GM18520 (cell line): Measurements from ENCODE around the gene MASP2.
"Not testable (repeated sequence)": the region's sequence is repeated elsewhere in the genome, so short reads cannot be mapped to it uniquely, and the experiment has no call there.

ENCODE experiments used
- ATAC-seq: cut with Tn5 transposase; IDR thresholded peaks from one replicate; pipeline ENCODE4 v1.9.1; 2021; ENCODE audit not compliant: unreplicated experiment

MASP2 gene

DNA sequence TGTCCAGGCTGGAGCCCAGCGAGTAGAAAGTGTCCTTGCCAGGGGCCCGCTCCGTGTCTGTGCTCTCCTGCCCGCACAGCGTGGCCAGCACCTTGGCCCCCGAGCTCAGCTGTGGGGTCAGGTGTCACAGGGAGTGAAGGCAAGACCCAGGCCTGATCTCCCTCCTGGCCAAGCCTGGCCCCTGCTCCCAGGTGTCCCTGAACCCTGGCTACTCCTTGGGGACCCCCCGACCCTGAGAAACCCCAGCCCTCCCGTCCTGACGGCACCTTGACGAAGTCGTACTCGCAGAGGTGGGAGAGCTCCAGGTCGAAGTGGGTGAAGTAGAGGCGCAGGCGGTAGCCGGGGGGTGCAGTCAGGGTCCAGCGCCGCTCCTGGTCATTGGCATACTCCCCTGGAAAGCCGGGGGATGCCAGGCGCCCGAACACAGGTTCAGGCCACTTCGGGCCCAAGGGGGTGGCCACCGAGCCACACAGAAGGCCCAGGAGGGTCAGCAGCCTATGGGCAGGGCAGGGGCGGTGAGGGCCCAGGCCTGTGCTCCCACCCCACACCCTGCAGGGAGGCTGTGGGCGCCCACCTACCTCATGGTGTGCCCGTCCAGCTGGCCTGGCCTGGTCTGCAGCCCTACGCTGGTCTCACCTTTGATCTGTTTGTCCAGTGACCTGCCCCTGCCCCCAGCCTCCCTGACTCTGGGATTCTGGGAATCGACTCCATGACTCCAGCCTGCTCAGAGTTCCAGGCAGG is at the start of gene MASP2:
Gene MASP2, minus strand, starts transcription at position 615 of the 741 bp plus-strand sequence. Its CDS starts 32 bp downstream, at position 583.
- ATAC-seq = no peak

- ATAC-seq = not testable (repeated sequence)
These were observed 36.7 kb upstream of the MASP2 start for GRCh38 chr1:11083784-11084183.

- no peak for ATAC-seq
These were observed 33.9 kb upstream of the MASP2 start for GRCh38 chr1:11080931-11081330.

DNA sequence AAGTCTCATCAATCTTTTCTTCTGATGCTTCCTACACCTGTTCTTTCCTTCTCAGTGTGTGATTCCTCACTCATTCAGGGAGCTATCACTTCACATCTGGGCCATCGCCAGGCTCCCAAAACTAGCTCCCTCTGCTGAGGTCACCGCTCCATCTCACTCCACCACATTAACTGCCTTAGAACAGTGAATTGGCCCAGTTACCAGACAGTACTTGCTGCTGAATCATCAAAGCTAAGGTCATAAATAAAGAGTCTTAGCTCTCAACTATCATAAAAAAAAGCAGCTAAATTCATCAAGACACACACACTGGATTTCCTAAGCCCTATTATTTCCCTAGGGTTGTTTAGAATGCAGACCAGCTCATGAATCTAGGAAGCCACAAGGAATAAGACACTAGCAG is 31.6 kb upstream of the MASP2 start:
- no peak for ATAC-seq

GRCh38 chr1:11073398-11073797 is 26.4 kb upstream of the MASP2 start:
- ATAC-seq = not testable (repeated sequence)

- ATAC-seq = no peak
These were observed 25.3 kb upstream of the MASP2 start for GRCh38 chr1:11072216-11072917.

- ATAC-seq = no peak
These were observed 24.6 kb upstream of the MASP2 start for GRCh38 chr1:11071463-11072215.

DNA sequence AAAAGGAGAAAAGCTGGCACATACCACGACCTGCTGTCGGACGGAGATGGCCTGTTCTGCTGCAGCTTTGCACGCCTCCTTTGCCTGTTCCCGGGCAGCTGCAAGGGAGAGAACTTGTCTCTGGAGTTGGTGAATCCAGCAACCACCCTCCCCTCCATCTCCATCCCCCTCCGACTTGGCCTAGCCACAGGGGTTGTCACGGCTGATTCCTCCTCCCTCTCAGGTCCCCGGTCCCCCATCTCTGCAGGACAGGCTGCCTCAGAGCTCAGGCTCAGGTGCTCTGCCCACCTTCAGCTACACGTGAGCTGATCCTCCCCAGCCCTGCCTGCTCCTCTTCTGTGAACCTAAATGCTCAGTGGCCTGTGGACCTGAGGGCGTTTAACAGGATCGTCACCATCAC is 23.8 kb upstream of the MASP2 start:
- no peak for ATAC-seq

DNA sequence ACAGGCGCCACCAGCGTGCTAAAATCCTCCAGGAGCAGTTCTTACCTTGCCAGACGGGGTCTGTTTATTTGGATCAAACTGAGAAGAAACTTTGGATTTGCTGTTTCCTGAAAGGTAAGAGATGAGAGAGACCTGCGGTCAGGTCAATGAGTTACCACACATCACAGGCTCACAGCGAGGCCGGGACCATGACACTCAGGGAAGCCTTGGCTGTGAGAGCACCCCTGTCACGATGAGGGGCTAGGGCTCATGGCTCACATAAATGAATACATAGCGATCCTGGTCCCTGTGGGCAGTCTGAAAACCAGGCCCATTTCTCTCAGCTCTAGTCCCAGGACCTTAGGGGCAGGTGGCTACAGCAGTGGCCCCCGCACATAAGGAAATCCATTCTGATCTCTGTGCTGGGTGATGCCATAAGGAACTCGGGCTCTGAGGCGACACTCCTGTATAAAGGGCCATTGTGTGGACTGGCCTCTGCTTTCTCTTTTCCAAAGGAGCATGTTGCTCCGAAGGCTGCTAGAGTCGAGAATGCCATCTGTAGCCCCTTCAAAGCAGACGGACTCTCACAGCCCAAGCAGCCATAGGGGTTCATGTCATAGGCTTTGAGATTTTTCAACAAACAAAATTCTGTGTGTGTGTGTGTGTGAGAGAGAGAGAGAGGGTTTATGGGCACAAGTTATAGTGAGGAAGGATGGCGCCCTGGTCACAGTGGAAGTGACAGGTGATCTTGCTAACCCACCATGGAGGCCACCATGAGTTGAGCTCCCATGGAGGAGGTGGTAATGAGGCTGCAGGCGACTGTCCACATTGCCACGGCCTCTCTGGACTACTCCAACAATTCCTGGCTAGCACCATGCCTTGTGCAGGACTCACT is 21.8 kb upstream of the MASP2 start:
- ATAC-seq = no peak

DNA sequence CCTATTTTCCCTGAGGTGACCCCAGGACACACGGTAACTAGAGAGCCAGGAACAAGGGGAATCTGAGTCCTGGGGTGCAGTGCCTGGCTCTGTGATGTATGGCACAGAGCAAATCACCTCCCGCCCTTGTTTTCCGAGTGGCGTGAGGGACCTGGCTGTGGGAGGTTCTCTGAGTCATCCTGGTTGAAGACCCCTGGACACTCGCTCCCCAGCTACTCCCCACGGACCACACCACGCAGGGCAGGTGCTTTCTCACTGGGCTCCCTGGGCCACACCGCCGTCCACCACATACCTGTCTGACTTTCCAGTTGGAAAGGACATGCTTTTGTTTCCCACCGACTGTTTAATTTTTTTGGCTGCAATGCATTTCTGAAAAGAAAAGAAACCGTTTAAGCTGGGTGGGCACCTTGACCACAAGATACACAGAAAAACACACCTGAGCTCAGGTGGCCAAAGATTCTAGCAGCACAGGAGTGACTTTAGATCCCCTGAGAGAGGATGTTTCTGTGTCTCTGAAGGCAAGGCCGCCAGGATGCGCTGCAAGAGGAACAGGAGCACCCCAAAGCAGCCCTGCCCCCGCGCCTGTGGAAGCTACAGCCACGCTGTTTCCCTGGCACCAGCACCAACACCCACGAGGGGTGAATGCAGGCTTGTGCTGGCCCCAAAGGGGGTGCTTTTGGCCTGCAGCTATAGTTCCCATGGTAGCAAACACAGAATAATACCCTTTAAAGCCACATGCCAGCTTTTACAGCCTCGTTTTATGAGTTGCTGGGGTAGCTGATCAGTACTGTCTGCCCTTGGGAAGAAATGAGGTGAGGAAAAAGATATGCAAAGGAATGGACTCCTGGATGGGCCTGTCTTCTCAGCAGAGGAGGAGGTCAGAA is 20.9 kb upstream of the MASP2 start:
- ATAC-seq = no peak

DNA sequence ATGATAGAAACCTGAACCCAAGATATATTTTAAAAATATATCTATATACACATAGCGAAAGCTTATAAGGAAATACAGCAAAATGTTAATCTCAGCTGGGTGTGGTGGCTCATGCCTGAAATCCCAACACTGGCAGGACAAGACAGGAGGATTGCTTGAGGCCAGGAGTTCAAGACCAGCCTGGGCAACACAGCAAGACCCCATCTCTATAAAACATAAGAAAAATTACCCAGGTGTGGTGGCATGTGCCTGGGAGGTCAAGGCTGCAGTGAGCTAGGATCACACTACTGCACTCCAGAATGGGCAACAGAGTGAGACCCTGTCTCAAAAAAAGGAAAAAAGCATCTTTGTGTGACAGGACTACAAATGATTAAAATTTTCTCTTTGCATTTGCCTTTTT is 18.8 kb upstream of the MASP2 start:
- ATAC-seq = no peak

DNA sequence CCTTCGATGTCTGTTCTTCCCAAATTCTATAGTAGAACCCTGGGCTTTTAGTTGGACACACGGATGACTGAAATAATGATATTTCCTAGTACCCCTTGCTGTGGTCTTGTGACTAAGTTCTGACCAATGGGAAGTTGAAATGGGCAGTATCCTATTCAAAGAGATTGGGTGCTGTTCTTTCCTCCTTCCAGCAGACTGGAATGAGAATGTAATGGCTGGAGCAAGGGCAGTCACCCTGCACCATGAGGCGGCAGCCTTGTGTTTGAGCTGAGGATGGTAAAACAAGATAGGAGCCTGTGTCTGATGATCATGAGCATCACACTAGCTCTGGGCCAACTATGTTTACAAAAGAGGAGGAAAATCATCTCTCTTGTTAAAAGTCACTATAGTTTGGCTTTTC is 17.9 kb upstream of the MASP2 start:
- ATAC-seq = no peak

GRCh38 chr1:11063937-11064537 is 17.0 kb upstream of the MASP2 start:
- ATAC-seq = not testable (repeated sequence)

GRCh38 chr1:11062965-11063401 is 15.9 kb upstream of the MASP2 start:
- ATAC-seq = no peak

- ATAC-seq = no peak
These were observed 14.8 kb upstream of the MASP2 start for GRCh38 chr1:11061652-11062365.

DNA sequence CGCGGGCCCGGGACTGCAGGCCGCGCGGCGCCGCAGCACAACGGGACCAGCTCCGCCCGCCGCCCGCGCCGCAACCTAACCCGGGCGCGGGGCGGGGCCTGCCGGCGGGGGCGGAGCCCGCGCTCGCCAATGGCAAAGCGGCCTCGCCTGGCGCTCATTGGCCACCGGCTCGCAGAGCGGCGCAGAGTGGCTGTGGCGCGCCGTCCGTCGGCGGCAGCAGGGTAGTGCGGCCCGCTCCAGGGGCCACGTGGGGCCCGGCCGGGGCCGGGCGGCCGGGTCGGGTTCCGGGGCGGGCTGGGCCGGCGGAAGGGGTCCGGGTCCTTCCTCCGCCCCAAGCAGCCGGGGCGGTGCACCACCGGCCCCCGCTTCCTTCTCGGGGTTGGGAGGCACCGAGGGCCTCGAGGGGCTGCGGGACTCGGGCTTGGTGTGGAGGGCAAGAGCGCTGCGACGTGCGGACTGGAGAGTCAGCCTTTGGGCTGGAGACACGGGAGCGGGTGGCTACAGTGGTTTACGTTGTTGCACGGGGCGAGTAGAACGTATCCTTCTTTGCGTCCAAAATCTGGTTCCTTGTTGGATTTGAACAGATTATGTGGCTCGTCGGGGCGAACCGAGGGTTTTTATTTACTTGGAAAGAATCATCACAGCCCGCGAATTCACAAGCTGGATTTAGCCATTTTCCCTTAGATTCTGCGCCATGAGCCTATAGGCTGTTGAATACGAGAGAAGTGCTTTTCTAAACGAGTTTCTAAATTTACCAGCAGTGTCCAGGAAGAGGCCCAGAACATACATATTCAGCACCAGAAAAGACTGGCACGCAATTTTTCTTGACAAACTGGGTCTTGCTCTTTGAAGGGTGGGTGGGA is 13.2 kb upstream of the MASP2 start, which contains the start of gene SRM:
Gene SRM, minus strand, starts transcription at position 51 of the 863 bp plus-strand sequence. CDS start 75 bp downstream, outside the sequence.
- ATAC-seq = peak; percentile 93

DNA sequence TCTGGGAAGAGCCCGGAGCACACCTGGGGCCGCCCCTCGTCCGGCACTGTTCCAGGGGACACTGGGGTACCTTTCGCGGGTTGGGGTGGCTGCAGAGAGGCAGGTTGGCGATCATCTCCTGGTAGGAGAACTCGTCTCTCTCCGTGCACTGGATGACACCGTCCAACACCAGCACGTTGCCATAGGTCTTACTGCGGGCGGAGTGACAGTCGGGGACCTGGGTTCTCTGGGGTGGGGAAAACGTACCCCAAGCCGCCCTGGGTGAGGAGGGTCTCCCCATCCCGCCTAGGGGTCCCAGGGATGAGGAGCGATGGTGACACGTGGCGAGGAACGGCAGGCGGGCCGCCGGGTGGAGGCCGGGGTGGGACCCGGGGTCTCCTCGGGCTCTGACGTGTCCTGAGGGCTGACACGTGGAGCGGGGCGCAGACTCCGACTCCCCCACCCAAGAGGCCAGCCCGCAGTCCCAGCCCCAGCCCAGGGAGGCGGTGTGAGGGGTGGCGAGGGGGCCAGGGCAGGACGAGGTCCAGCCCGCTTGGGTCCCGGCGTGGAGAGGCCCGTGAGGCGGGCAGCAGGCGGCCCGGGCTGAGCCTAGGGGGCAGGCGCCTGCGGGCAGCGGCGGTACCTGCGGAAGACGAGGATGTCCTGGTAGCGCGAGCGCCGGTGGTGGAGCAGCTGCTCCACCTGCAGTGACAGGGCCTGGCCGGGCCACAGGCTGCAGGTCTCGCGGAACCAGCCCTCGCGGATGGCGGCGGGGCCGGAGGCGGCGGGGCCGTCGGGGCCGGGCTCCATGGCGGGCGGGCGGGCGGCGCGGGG is 12.3 kb upstream of the MASP2 start:
- ATAC-seq = no peak
